Neural cell (in vitro differentiated cells): ENCODE data around the gene PLCXD3. TPM values are rescaled to one million over a fixed set of nuclear protein-coding genes. Genes with fewer than 3 reads are reported as not detected.

Experiments
- H2AFZ ChIP-seq: fragments of 200-600, 300-800 bp; sonication (generic), shearing (Covaris generic); 2 replicates; pipeline ENCODE4 v1.6.0; 2014; ENCODE audit warnings: low read depth, mild to moderate bottlenecking, antibody characterized with exemption, low read length, moderate library complexity
- H3F3A ChIP-seq: fragments of 200-600 bp; shearing (Covaris generic); 2 replicates; pipeline ENCODE4 v1.6.1; 2016; ENCODE audit warnings: mild to moderate bottlenecking, moderate library complexity, mixed read lengths, antibody characterized with exemption, low read length; ENCODE audit not compliant: insufficient read depth, poor library complexity, severe bottlenecking
- H3K27ac ChIP-seq: fragments of 200-600, 300-800 bp; sonication (generic), shearing (Covaris generic); 2 replicates; pipeline ENCODE4 v1.5.1; 2014; ENCODE audit warnings: mild to moderate bottlenecking, low read length, moderate library complexity
- H3K27me3 ChIP-seq: fragments of 300-800, 200-600 bp; sonication (generic), shearing (Covaris generic); 2 replicates; pipeline ENCODE4 v1.6.0; 2014; ENCODE audit warnings: mild to moderate bottlenecking, low read depth, low read length, moderate library complexity; ENCODE audit not compliant: insufficient read depth
- H3K36me3 ChIP-seq: fragments of 300-800, 200-600 bp; sonication (generic), shearing (Covaris generic); 2 replicates; pipeline ENCODE4 v1.5.1; 2014; ENCODE audit warnings: mild to moderate bottlenecking, antibody characterized with exemption, low read length, moderate library complexity; ENCODE audit not compliant: insufficient read depth
- H3K4me2 ChIP-seq: fragments of 300-800, 200-600 bp; sonication (generic), shearing (Covaris generic); 2 replicates; pipeline ENCODE4 v1.6.0; 2014; ENCODE audit warnings: mild to moderate bottlenecking, low read length
- H3K4me3 ChIP-seq: fragments of 300-800, 200-600 bp; sonication (generic), shearing (Covaris generic); 2 replicates; pipeline ENCODE4 v1.5.1; 2014; ENCODE audit warnings: mild to moderate bottlenecking, low read length, moderate library complexity
- H3K79me2 ChIP-seq: fragments of 200-600 bp; shearing (Covaris generic); replicated peaks from 2 replicates; pipeline ENCODE4 v1.6.0; 2014; ENCODE audit warnings: mild to moderate bottlenecking, low read length, moderate library complexity; ENCODE audit not compliant: insufficient read depth
- H3K9ac ChIP-seq: fragments of 300-800, 200-600 bp; sonication (generic), shearing (Covaris generic); 2 replicates; pipeline ENCODE4 v1.6.1; 2016; ENCODE audit warnings: mild to moderate bottlenecking, low read length, mixed read lengths
- H3K9me2 ChIP-seq: fragments of 200-600 bp; shearing (Covaris generic); 2 replicates; pipeline ENCODE4 v1.6.1; 2016; ENCODE audit warnings: mild to moderate bottlenecking, low read length, mixed read lengths; ENCODE audit not compliant: insufficient read depth
- H3K9me3 ChIP-seq: fragments of 200-600, 300-800 bp; sonication (generic), shearing (Covaris generic); 2 replicates; pipeline ENCODE4 v1.6.1; 2016; ENCODE audit warnings: mild to moderate bottlenecking, mixed run types, low read length, moderate library complexity, mixed read lengths
- H4K20me1 ChIP-seq: fragments of 200-600 bp; shearing (Covaris generic); 2 replicates; pipeline ENCODE4 v1.6.1; 2016; ENCODE audit warnings: mild to moderate bottlenecking, mixed run types; ENCODE audit not compliant: insufficient read depth
- CTCF ChIP-seq: fragments of 450-650 bp; IDR thresholded peaks from 2 replicates; pipeline ENCODE4 v1.5.1; 2014; ENCODE audit warnings: antibody characterized with exemption, mild to moderate bottlenecking, moderate library complexity; ENCODE audit not compliant: poor library complexity, severe bottlenecking
- EP300 ChIP-seq: fragments of 450-650 bp; conservative IDR thresholded peaks from 2 replicates; pipeline ENCODE4 v1.6.1; 2014; ENCODE audit warnings: antibody characterized with exemption, mild to moderate bottlenecking, moderate library complexity; ENCODE audit not compliant: poor library complexity, severe bottlenecking
- EZH2 ChIP-seq: fragments of 200-600, 300-800 bp; shearing (Covaris generic), sonication (generic); IDR thresholded peaks from 2 replicates; pipeline ENCODE4 v1.6.1; 2014; ENCODE audit warnings: antibody characterized with exemption, low read length, borderline replicate concordance, mild to moderate bottlenecking; ENCODE audit not compliant: insufficient read depth, poor library complexity, severe bottlenecking
- MXI1 ChIP-seq: fragments of 450-650 bp; conservative IDR thresholded peaks from 2 replicates; pipeline ENCODE4 v1.6.1; 2014; ENCODE audit warnings: antibody characterized with exemption, mild to moderate bottlenecking; ENCODE audit not compliant: poor library complexity, severe bottlenecking
- POLR2AphosphoS5 ChIP-seq: IDR thresholded peaks from 2 replicates; pipeline ENCODE4 v1.6.1; 2012
- RAD21 ChIP-seq: fragments of 450-650 bp; conservative IDR thresholded peaks from 2 replicates; pipeline ENCODE4 v1.6.1; 2014; ENCODE audit warnings: antibody characterized with exemption, mild to moderate bottlenecking, moderate library complexity
- REST ChIP-seq: IDR thresholded peaks from 2 replicates; pipeline ENCODE4 v1.6.1; 2012; ENCODE audit warnings: borderline replicate concordance
- SMC3 ChIP-seq: fragments of 450-650 bp; conservative IDR thresholded peaks from 2 replicates; pipeline ENCODE4 v1.6.1; 2014; ENCODE audit warnings: antibody characterized with exemption, mild to moderate bottlenecking, moderate library complexity; ENCODE audit not compliant: poor library complexity
- TAF1 ChIP-seq: IDR thresholded peaks from 2 replicates; pipeline ENCODE4 v1.6.1; 2012; ENCODE audit warnings: low read depth
- polyA plus RNA-seq: library from polyadenylated mRNA; depleted of rRNA; stranded (reverse); fragments of >200 nt; gene quantifications from 2 replicates; pipeline ENCODE4 v1.2.3, GENCODE V29; 2014

PLCXD3 gene
- polyA plus RNA-seq, 1 donor from 2014 or later, result 6.6 TPM

GRCh38 chr5:41335596-41336181 is 174.7 kb downstream of the PLCXD3 start:
- no peak overlapping the region for H2AFZ ChIP-seq
- H3K27me3 ChIP-seq, result no peaks in the 10 kb centered on the region
- no peaks in the 10 kb centered on the region for H3K36me3 ChIP-seq
- H3F3A ChIP-seq, result no peaks in the 10 kb centered on the region
- H3K4me2 ChIP-seq, result no peak overlapping the region
- H3K9ac ChIP-seq, result no peak overlapping the region
- H3K9me2 ChIP-seq, result no peaks in the 10 kb centered on the region
- no peaks in the 10 kb centered on the region for H3K79me2 ChIP-seq
- no peak overlapping the region for H3K4me3 ChIP-seq
- no peak overlapping the region for H3K27ac ChIP-seq
- no peaks in the 10 kb centered on the region for H3K9me3 ChIP-seq
- no peaks in the 10 kb centered on the region for H4K20me1 ChIP-seq
- TF ChIP-seq REST (no peak), SMC3 (no peak), POLR2AphosphoS5 (no peak), RAD21 (no peak), EP300 (no peak), EZH2 (no peak), CTCF (no peak), TAF1 (no peak), MXI1 (no peak)

GRCh38 chr5:41334758-41335157 is 175.6 kb downstream of the PLCXD3 start:
- H3K4me2 ChIP-seq, result no peak overlapping the region

More at GRCh38 chr5:41334758-41335157, 175.6 kb downstream of the PLCXD3 start:
- Histone ChIP-seq H3K36me3 (no peaks in the 10 kb centered on the region), H3K79me2 (no peaks in the 10 kb centered on the region), H3K9me2 (no peaks in the 10 kb centered on the region), H3K9ac (no peak overlapping the region), H3F3A (no peaks in the 10 kb centered on the region), H3K27me3 (no peaks in the 10 kb centered on the region), H3K27ac (no peak overlapping the region), H4K20me1 (no peaks in the 10 kb centered on the region), H2AFZ (no peak overlapping the region), H3K4me3 (no peak overlapping the region), H3K9me3 (no peaks in the 10 kb centered on the region)
- TF ChIP-seq REST, result no peak
- TF ChIP-seq TAF1, result no peak
- no peak for TF ChIP-seq MXI1
- no peak for TF ChIP-seq RAD21
- no peak for TF ChIP-seq EP300
- TF ChIP-seq CTCF, result no peak
- no peak for TF ChIP-seq POLR2AphosphoS5
- no peak for TF ChIP-seq EZH2
- TF ChIP-seq SMC3, result no peak
